IMR-90 (cell line): Measurements from ENCODE around the gene RYR2. TPM values are rescaled to one million over a fixed set of nuclear protein-coding genes. Genes with fewer than 3 reads are reported as not detected.

Experiments
- ATAC-seq: fragments of 200-7000 bp; cut with Tn5 transposase; 2 replicates; pipeline ENCODE4 v1.9.1; 2020; ENCODE audit warnings: low read depth, mild to moderate bottlenecking, moderate library complexity
- BruUV-seq: library from RNA; stranded (reverse); fragments of 400-500 nt; replicated peaks from 2 replicates; lab custom pipeline; 2021; lab: Mats Ljungman, UMichigan
- CTCF ChIA-PET: fragments of 300-600 bp; formaldehyde crosslinking; extraction: SDS; loops from one replicate; lab custom pipeline; 2021; ENCODE audit warnings: antibody characterized with exemption; lab: Yijun Ruan, JAX
- POLR2A ChIA-PET: fragments of 300-600 bp; sonication (Branson Sonifier 250); formaldehyde crosslinking; loops from one replicate; lab custom pipeline; 2022; ENCODE audit warnings: antibody characterized with exemption; ENCODE audit not compliant: unreplicated experiment; lab: Charles Lee
- DNase-seq: peaks from one replicate; pipeline ENCODE4 v3.0.0; 2013
- H2AFZ ChIP-seq: replicated peaks from 2 replicates; pipeline ENCODE3; 2013; ENCODE audit warnings: low read length, mild to moderate bottlenecking; ENCODE audit not compliant: poor library complexity
- H2AK5ac ChIP-seq: 2 replicates; pipeline ENCODE4 v1.6.1; 2013; ENCODE audit warnings: low read depth, low read length, inconsistent platforms
- H2AK9ac ChIP-seq: replicated peaks from 2 replicates; pipeline ENCODE3; 2013; ENCODE audit warnings: mild to moderate bottlenecking, low read depth, low read length, moderate library complexity; ENCODE audit not compliant: poor library complexity
- H2BK120ac ChIP-seq: 2 replicates; pipeline ENCODE4 v1.6.1; 2013; ENCODE audit warnings: low read depth, low read length, inconsistent platforms
- H2BK15ac ChIP-seq: 3 replicates; pipeline ENCODE4 v1.6.1; 2013; ENCODE audit warnings: low read depth, low read length, inconsistent platforms
- H2BK20ac ChIP-seq: 2 replicates; pipeline ENCODE4 v1.6.1; 2013; ENCODE audit warnings: low read depth, mild to moderate bottlenecking, inconsistent platforms, low read length, moderate library complexity
- H2BK5ac ChIP-seq: 2 replicates; pipeline ENCODE4 v1.6.1; 2013; ENCODE audit warnings: mild to moderate bottlenecking, low read depth, low read length, inconsistent platforms; ENCODE audit not compliant: poor library complexity, severe bottlenecking
- H3K14ac ChIP-seq: replicated peaks from 2 replicates; pipeline ENCODE4 v1.6.1; 2013; ENCODE audit warnings: low read depth, low read length, inconsistent platforms
- H3K18ac ChIP-seq: 2 replicates; pipeline ENCODE4 v1.6.1; 2013; ENCODE audit warnings: low read depth, low read length, control low read depth
- H3K23ac ChIP-seq: 2 replicates; pipeline ENCODE4 v1.6.1; 2013; ENCODE audit warnings: low read depth, low read length, inconsistent platforms
- H3K27ac ChIP-seq: 2 replicates; pipeline ENCODE4 v1.5.1; 2013; ENCODE audit warnings: mild to moderate bottlenecking, control low read depth, low read length; ENCODE audit not compliant: insufficient read depth
- H3K27me3 ChIP-seq: 2 replicates; pipeline ENCODE4 v1.6.1; 2013; ENCODE audit warnings: low read length; ENCODE audit not compliant: control insufficient read depth, insufficient read depth
- H3K36me3 ChIP-seq: 2 replicates; pipeline ENCODE4 v1.6.1; 2013; ENCODE audit warnings: low read length, mixed read lengths; ENCODE audit not compliant: control insufficient read depth, insufficient read depth
- H3K4ac ChIP-seq: 2 replicates; pipeline ENCODE4 v1.6.1; 2013; ENCODE audit warnings: low read depth, low read length, inconsistent platforms
- H3K4me1 ChIP-seq: 2 replicates; pipeline ENCODE4 v1.6.1; 2013; ENCODE audit warnings: low read length, mixed read lengths; ENCODE audit not compliant: control insufficient read depth, insufficient read depth
- H3K4me2 ChIP-seq: 2 replicates; pipeline ENCODE4 v1.6.1; 2013; ENCODE audit warnings: low read depth, mild to moderate bottlenecking, control low read depth, low read length, moderate library complexity
- H3K4me3 ChIP-seq: 2 replicates; pipeline ENCODE4 v1.5.1; 2013; ENCODE audit warnings: low read depth, mild to moderate bottlenecking, control low read depth, low read length, moderate library complexity; ENCODE audit not compliant: insufficient read depth
- H3K56ac ChIP-seq: 2 replicates; pipeline ENCODE4 v1.6.1; 2013; ENCODE audit warnings: low read length, inconsistent platforms; ENCODE audit not compliant: insufficient read depth; ENCODE audit errors: extremely low read depth
- H3K79me1 ChIP-seq, 2 experiments: 2 replicates each; pipeline ENCODE4 v1.6.1; 2013; ENCODE audit warnings: low read length in 2 of 2, inconsistent platforms in 1 of 2, low read depth in 1 of 2
- H3K9ac ChIP-seq: 2 replicates; pipeline ENCODE4 v1.6.1; 2013; ENCODE audit warnings: low read depth, low read length, control low read depth
- H3K9me1 ChIP-seq: 2 replicates; pipeline ENCODE4 v1.6.1; 2013; ENCODE audit warnings: low read length, inconsistent platforms; ENCODE audit not compliant: insufficient read depth
- H3K9me3 ChIP-seq: 2 replicates; pipeline ENCODE4 v1.6.1; 2013; ENCODE audit warnings: low read length; ENCODE audit not compliant: control insufficient read depth, insufficient read depth
- H4K20me1 ChIP-seq: 2 replicates; pipeline ENCODE4 v1.6.1; 2013; ENCODE audit warnings: low read length, inconsistent platforms; ENCODE audit not compliant: insufficient read depth
- H4K5ac ChIP-seq: 2 replicates; pipeline ENCODE4 v1.6.1; 2013; ENCODE audit warnings: mild to moderate bottlenecking, low read depth, low read length, control low read depth
- H4K8ac ChIP-seq, 2 experiments: 2 replicates each; pipeline ENCODE4 v1.6.1; 2013; ENCODE audit warnings: low read depth in 2 of 2, low read length in 2 of 2, control low read depth in 1 of 2, inconsistent platforms in 1 of 2
- H4K91ac ChIP-seq: 2 replicates; pipeline ENCODE4 v1.6.1; 2013; ENCODE audit warnings: low read depth, low read length, inconsistent platforms; ENCODE audit not compliant: insufficient read depth
- CEBPB ChIP-seq: IDR thresholded peaks from 2 replicates; pipeline ENCODE4 v1.6.1; 2012; ENCODE audit warnings: low read depth, low read length, improper control_type of control experiment
- CHD1 ChIP-seq: IDR thresholded peaks from 2 replicates; pipeline ENCODE4 v1.6.1; 2012; ENCODE audit warnings: low read depth, low read length, improper control_type of control experiment
- ELK1 ChIP-seq: fragments of 150-350 bp; IDR thresholded peaks from 2 replicates; pipeline ENCODE4 v1.6.1; 2016; ENCODE audit warnings: low read depth, mild to moderate bottlenecking, low read length, moderate library complexity, borderline replicate concordance
- FOS ChIP-seq: fragments of 150-350 bp; IDR thresholded peaks from 2 replicates; pipeline ENCODE4 v1.6.1; 2016; ENCODE audit warnings: low read depth, low read length
- MAZ ChIP-seq: IDR thresholded peaks from 2 replicates; pipeline ENCODE4 v1.6.1; 2012; ENCODE audit warnings: low read depth, mild to moderate bottlenecking, low read length, improper control_type of control experiment, moderate library complexity, borderline replicate concordance
- MXI1 ChIP-seq: IDR thresholded peaks from 2 replicates; pipeline ENCODE4 v1.6.1; 2012; ENCODE audit warnings: low read depth, mild to moderate bottlenecking, low read length, moderate library complexity, borderline replicate concordance
- NFE2L2 ChIP-seq: fragments of 150-350 bp; IDR thresholded peaks from 2 replicates; pipeline ENCODE4 v1.6.1; 2016; ENCODE audit warnings: low read depth, mild to moderate bottlenecking, low read length
- POLR2A ChIP-seq: IDR thresholded peaks from 2 replicates; pipeline ENCODE4 v1.6.1; 2012; ENCODE audit warnings: mild to moderate bottlenecking, low read depth, low read length
- RCOR1 ChIP-seq: IDR thresholded peaks from 2 replicates; pipeline ENCODE4 v1.6.1; 2012; ENCODE audit warnings: mild to moderate bottlenecking, low read length, improper control_type of control experiment; ENCODE audit not compliant: insufficient replicate concordance
- RFX5 ChIP-seq: IDR thresholded peaks from 2 replicates; pipeline ENCODE4 v1.8.0; 2012; ENCODE audit warnings: low read depth, mild to moderate bottlenecking, low read length, moderate library complexity
- SMC3 ChIP-seq: fragments of 150-350 bp; IDR thresholded peaks from 2 replicates; pipeline ENCODE4 v1.6.1; 2016; ENCODE audit warnings: low read depth, mild to moderate bottlenecking, antibody characterized with exemption, low read length, moderate library complexity
- WGBS, 2 experiments: methylation state at CpG; one replicate each; pipeline versions ENCODE4 v1.1.5 to v1.1.7; 2013; ENCODE audit warnings: missing lambda C conversion rate in 2 of 2; ENCODE audit not compliant: insufficient read length in 1 of 2; ENCODE audit errors: extremely low coverage in 2 of 2; 5-methylcytosine and 5-hydroxymethylcytosine counted together
- dilution Hi-C: fragments of 300-500 bp; cut with HindIII; formaldehyde crosslinking; loops from one replicate; pipeline ENCODE4 v1.14.3; 2018; ENCODE audit warnings: low sequenced_read_pairs; ENCODE audit not compliant: unreplicated experiment
- in situ Hi-C: fragments of 300-500 bp; cut with MboI; formaldehyde crosslinking; loops from 3 replicates; pipeline ENCODE4 v1.14.3; 2019; ENCODE audit warnings: low sequenced_read_pairs, inconsistent platforms, mixed read lengths
- intact Hi-C: fragments of 100-400 bp; cut with micrococcal nuclease; formaldehyde crosslinking; loops from 2 replicates; pipeline ENCODE4 v1.10.0; 2022
- polyA plus RNA-seq, 3 experiments: library from polyadenylated mRNA; depleted of rRNA; stranded (reverse); fragments of >200 nt; gene quantifications; 2 replicates each; pipeline ENCODE4 v1.2.3, GENCODE V29; 2012; ENCODE audit warnings: low replicate concordance in 1 of 3
- total RNA-seq: library from RNA; depleted of rRNA; stranded (reverse); fragments of >200 nt; gene quantifications from 2 replicates; pipeline ENCODE4 v1.2.3, GENCODE V29; 2012

RYR2 gene
- total and polyA plus RNA-seq, 2 of the 4 experiments (the other 2 are of a cell fraction) = not detected

GRCh38 chr1:237769916-237770315, 727.9 kb downstream of the RYR2 start:
- Histone ChIP-seq H3K18ac (no peak overlapping the region), H3K27ac (no peak overlapping the region), H4K91ac (no peak overlapping the region), H4K5ac (no peak overlapping the region), H3K23ac (no peak overlapping the region), H3K36me3 (no peaks in the 10 kb centered on the region), H2AK5ac (no peak overlapping the region), H3K4me1 (no peaks in the 10 kb centered on the region), H2BK120ac (no peak overlapping the region), H2AFZ (no peak overlapping the region), H3K4me3 (no peak overlapping the region), H3K14ac (no peak overlapping the region), H3K27me3 (no peaks in the 10 kb centered on the region), H4K8ac (no peak overlapping the region), H2AK9ac (no peak overlapping the region), H3K4ac (no peak overlapping the region), H3K79me1 (no peaks in the 10 kb centered on the region), H3K9me3 (no peaks in the 10 kb centered on the region), H3K4me2 (no peak overlapping the region), H2BK20ac (no peak overlapping the region), H2BK5ac (no peak overlapping the region), H2BK15ac (no peak overlapping the region), H3K9ac (no peak overlapping the region), H3K56ac (no peak overlapping the region), H3K9me1 (no peaks in the 10 kb centered on the region), H4K20me1 (no peaks in the 10 kb centered on the region)
- ATAC-seq = no peak
- no TSS peak for BruUV-seq
- TF ChIP-seq ELK1 (no peak), POLR2A (no peak), MAZ (no peak), FOS (no peak), CHD1 (no peak), MXI1 (no peak), NFE2L2 (no peak), RFX5 (no peak), RCOR1 (no peak), CEBPB (no peak), SMC3 (no peak)
- dilution Hi-C loops = no loop called here
- in situ Hi-C loops = no loop called here
- POLR2A ChIA-PET = interaction anchor here (0.6 kb wide), 1 partner anchor 302 kb away, joined by 3 read pairs; no protein-coding TSS in a partner anchor
- intact Hi-C loops = no loop called here
- CTCF ChIA-PET = no interaction called here
- no CpG with 5 or more reads among the region's 2 CpGs for WGBS, 2 experiments
- DNase-seq = no peak
